GM04504 (cell line): ENCODE data around the gene WASHC3.
"Not testable (repeated sequence)": the region's sequence is repeated elsewhere in the genome, so short reads cannot be mapped to it uniquely, and the experiment has no call there.

Source experiments
- DNase-seq: peaks from one replicate; pipeline ENCODE4 v3.0.0-alpha.2; 2012; ENCODE audit warnings: low read depth

The WASHC3 gene, protein sequence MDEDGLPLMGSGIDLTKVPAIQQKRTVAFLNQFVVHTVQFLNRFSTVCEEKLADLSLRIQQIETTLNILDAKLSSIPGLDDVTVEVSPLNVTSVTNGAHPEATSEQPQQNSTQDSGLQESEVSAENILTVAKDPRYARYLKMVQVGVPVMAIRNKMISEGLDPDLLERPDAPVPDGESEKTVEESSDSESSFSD

GRCh38 chr12:102061560-102062418, at the start of gene WASHC3:
TSS of gene WASHC3 (minus strand) at chr12:102061991. CDS start at chr12:102061962, 29 bp downstream.
- DNase-seq: peak; percentile 87

- DNase-seq: no peak
Observed at GRCh38 chr12:102110782-102111181, 49.0 kb upstream of the WASHC3 start.

DNA sequence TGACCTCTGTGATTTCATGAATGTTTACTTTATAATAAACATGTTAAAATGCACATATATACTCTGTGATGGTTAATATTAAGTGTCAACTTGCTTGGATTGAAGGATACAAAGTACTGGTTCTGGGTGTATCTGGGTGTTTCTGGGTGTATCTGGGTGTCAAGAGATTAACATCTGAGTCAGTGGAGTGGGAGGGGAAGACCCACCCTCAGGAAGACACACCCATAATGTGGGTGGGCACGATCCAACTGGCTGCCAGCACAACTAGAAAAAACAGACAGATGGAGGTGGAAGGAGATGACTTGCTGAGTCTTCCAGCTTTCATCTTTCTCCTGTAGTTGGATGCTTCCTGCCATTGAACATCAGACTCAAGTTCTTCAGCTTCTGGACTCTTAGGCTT, 46.2 kb upstream of the WASHC3 start:
- DNase-seq: no peak

- no peak for DNase-seq
Observed at GRCh38 chr12:102106905-102107304, 45.1 kb upstream of the WASHC3 start.

- no peak for DNase-seq
Observed at GRCh38 chr12:102096855-102097254, 35.1 kb upstream of the WASHC3 start.

DNA sequence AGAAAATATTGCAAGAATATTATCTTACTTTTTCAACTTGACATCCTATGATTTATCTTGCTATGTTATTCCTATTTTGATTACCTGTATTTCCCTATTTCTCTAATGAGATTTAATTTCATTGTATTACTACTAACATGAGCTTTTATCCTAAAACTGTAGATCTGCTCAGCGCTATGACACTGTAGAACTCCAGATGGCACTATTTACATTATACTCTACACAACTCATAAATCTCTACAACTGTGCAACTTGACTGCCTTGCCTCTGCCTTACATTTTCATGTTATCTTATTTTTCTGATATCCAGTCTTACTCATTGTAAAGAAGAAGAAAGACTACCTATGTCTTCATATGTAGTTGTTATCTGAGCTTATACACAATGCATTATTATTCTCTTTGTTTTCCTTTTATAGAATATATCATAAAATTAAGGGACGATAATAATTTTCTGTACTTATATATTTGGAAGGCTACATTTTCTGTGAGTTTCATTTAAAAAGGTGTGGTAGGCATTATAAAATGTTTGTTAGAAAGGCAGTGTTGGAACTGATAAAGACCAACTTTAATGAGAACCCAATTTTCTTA, 34.0 kb upstream of the WASHC3 start:
- no peak for DNase-seq

DNA sequence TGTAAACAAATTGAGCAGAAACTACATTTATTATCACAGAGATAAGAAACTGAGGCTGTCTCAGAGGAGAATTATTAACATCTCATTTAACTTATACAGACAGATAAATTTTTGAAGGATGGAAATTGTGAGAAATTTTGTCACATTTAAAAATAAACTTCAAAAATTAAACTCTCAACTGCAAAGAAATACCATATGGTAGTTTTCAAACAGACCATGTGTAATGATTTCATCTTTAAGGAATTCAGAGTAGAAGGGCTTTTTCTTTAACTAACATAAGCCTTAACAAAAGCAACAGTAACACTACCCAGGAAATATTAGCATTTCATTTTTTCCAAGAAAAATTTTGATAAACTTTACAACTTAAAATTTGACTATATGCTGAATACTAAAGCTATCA, 31.5 kb upstream of the WASHC3 start:
- no peak for DNase-seq

GRCh38 chr12:102089228-102089835, 27.5 kb upstream of the WASHC3 start:
- not testable (repeated sequence) for DNase-seq

- no peak for DNase-seq
Observed at GRCh38 chr12:102080842-102081241, 19.1 kb upstream of the WASHC3 start.

GRCh38 chr12:102072092-102072491, 10.3 kb upstream of the WASHC3 start:
- DNase-seq: not testable (repeated sequence)

- DNase-seq: no peak
Observed at GRCh38 chr12:102069707-102070106, 7.9 kb upstream of the WASHC3 start.

DNA sequence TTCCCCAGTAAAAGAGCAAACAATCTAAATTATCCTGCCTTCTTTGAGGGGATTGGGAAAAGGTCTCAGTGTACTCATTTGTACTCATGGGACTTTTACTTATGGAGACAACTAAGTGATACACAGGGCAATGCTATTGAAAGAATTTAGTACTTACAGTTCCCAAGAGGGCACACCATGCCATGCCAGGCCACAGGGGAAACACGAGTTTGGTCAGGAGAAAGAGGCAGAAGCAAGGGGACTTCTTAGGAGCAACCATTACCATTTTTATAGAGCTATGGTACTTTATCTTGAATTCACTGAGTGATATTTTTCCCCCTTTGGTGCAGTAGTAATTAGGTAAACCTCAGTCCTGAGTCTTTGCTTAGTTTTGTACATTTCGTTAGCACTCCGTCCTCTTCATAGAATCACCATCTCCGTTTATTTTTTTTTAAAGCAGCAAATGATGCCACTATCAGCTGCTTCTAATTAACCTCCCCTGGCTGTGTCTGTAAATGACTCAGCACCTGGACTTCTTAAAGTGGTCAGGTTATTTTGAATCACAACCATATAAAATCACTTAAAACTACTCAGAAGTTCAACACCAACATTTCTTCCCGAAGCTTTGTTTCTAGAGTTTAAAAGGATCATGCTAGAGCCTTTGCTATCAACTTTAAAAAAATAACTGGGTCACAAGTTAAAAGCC, 5.9 kb upstream of the WASHC3 start:
- peak; percentile 35 for DNase-seq

DNA sequence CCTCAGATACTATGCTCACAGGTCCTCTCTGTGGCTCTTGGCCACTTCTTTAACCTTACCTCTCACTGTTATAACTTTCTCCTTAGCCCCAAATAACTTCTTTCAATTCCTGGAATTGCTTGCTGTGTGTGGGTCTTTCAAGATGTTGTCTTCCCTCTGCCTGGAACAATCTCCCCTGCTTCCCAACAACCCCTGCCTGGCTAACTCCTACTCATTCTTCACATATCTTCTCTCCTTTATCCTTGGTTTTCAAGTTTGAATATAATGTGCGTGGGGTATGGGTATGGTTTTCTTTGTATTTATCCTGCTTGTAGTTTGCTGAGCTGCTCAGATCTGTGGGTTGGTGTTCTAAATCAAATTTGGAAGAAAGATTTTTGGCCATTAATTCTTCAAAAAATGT, 2.7 kb upstream of the WASHC3 start:
- DNase-seq: no peak

- DNase-seq: no peak
Observed at GRCh38 chr12:102063069-102063468, 1.3 kb upstream of the WASHC3 start.

- no peak for DNase-seq
Observed at GRCh38 chr12:102062419-102062806, 622 bp upstream of the WASHC3 start.

DNA sequence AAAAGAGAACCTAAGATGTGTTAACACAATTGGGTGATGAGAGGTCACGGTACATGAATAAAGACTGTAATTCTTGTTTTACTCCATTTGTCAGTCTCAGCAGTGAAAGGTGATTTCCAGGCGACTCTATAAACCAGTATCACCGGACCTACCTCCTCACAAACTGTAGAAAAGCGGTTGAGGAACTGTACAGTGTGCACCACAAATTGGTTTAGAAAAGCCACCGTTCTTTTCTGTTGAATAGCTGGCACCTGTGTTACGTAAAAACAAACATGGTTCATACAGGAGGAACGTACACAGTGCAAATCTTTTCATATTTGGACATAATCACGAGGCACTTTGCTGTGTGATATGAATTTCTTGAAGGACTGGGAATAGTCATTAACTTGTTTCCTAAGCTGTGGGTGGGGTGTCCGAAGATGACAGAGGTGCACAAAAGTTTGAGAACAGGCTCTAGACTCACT, 663 bp downstream of the WASHC3 start:
- no peak for DNase-seq

DNA sequence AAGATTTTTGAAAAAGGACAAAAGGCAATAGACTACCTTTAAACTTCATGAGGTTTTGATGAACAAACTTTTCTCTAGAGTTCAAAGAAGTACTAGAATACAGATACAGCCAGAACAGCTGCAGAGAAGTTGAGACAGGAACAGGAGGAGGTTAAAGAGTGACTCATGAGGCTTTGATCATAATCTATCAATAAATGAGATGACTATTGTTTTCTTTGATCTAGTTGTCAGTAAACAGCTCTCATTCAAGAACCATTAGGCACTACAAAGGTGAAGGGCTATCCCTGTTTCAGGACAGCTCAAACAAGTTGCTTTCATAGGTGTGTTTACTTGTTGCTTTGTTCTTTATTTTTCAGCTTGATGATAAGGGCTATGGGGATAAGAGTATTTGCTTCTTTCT, 2.4 kb downstream of the WASHC3 start:
- DNase-seq: no peak

- DNase-seq: no peak
Observed at GRCh38 chr12:102054345-102054744, 7.4 kb downstream of the WASHC3 start.

DNA sequence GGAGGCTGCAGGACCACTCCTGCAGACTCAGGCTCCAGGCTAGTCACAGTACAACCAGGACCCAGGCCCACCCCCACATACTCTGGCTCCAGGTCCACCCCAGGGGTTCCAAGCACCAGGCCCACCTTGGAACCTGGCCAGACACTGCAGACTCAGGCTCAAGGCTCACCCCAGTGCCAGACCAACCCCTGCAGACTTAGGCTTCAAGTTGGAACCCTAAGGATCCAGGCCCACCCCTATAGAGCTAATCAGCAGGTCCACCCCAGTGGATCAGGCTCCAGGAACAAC, 8.8 kb downstream of the WASHC3 start:
- no peak for DNase-seq

DNA sequence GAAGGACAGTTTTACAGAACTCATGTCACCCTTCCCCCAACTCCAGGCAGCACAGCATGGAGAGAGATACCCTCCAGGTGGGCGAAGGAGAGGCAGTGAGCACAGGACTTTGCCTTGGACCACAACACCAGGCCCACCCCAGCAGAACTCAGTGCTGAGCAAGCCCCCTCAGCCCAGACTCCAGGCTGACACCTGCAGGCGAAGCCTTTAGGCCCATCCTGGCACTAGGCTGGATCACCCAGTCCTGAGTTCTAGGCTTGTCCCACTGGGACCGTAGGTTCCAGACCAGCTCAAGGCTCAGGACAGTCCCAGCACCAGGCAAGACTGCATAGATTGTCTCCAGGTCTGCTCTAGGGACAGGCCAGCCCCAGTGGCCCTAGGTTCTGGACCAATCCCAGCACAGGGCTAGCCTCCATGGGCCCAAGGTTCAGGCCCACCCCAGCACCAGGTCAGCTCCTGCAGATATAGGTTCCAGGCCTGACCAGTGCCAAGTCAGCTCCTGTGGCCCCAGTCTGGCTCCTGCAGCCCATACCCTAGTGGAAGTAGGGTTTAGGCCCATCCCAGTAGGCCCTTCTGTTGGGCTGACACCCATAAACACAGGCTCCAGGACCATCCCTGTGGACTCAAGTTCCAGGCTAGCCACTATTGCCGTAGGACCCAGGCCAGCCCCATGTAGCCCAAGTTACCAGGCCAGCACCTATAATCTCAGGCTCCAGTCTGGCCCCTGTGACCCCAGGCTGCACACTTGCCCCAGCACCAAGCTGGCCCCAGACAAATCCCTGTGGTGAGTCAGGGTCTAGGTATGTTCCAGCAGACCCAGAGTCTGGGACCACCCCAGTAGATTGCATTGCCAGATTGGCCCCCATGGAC, 9.4 kb downstream of the WASHC3 start:
- no peak for DNase-seq

DNA sequence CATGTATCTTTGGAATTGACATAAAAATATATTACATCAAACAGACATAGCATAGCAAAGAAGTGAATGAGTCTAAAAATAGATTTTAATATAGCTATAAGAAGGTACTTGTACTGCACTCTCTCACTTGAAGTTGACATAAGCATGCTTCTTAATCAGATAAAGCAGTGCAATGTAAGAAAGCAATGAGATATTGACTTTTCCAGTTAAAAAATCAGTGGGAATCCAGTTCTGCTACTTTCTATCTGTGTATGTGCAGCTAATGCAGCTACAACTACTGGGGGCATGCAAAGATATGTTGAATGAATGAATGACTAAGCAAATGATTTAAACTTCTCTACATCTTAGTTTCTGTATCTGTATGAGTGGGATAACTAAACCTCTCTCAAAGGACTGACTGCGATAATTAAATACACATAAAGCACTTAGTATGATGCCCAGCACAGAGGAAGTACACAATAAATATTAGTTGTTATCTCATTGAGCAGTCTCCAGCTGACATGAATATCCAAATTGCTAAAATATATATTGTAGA, 10.3 kb downstream of the WASHC3 start:
- no peak for DNase-seq
